IgD-negative memory B cell (primary cell): Measurements from ENCODE around the gene EPO. TPM values are rescaled to one million over a fixed set of nuclear protein-coding genes. Genes with fewer than 3 reads are reported as not detected.

ENCODE experiments used
- H3K27ac Mint-ChIP-seq, 3 donors: one replicate each; pipeline ENCODE4 v1.8.0; 2020 to 2022; ENCODE audit warnings: mild to moderate bottlenecking in 3 of 3, mixed read lengths in 3 of 3, moderate library complexity in 1 of 3
- H3K27me3 Mint-ChIP-seq: one replicate; pipeline ENCODE4 v1.8.0; 2021; ENCODE audit warnings: mixed read lengths
- H3K36me3 Mint-ChIP-seq: one replicate; pipeline ENCODE4 v1.8.0; 2020; ENCODE audit warnings: mild to moderate bottlenecking, mixed read lengths
- H3K4me1 Mint-ChIP-seq, 3 donors: one replicate each; pipeline ENCODE4 v1.8.0; 2020 to 2022; ENCODE audit warnings: mixed read lengths in 3 of 3, mild to moderate bottlenecking in 1 of 3
- H3K4me3 Mint-ChIP-seq, 4 donors: one replicate each; pipeline ENCODE4 v1.8.0; 2020 to 2022; ENCODE audit warnings: mild to moderate bottlenecking in 4 of 4, mixed read lengths in 4 of 4, moderate library complexity in 3 of 4
- H3K9me3 Mint-ChIP-seq, 3 donors: one replicate each; pipeline ENCODE4 v1.8.0; 2020 to 2021; ENCODE audit warnings: mixed read lengths in 3 of 3, mild to moderate bottlenecking in 1 of 3
- polyA plus RNA-seq: library from polyadenylated mRNA; unstranded; fragments of 300-500 nt; fragmentation: Illumina TruSeq; gene quantifications from one replicate; pipeline ENCODE4 v1.2.3, GENCODE V29; 2021

The EPO gene
- polyA plus RNA-seq, 1 donor from 2014 or later: not detected

DNA sequence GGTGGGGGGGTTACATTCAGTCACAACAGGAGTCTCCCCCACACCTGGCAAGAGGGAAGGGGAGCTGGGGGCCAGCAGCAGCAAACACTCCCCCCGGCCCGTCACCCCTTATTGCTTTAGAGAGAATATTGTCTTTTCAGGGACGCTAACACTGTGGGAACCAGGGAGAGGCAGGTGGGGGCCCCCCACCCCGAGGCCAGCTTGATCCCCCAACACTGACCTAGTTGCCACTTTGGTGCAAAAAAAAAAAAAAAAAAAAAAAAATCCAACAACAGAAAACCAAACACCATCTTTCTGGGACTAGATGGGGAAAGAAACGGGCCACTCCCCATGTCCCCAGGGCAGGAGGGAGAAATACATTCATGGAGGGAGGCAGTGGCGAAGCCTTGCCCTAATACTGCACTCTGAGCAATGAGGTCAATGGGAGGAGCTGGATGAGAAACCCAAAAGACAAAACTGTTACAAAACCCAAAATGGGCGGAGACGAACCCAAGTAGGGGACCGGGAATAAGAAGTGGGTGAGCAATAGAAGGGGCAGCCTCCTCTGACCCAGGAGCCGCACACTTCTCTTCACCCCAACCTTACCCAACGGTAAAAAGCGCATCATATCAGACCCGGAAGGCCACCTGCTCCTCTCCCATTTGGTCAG lies 40.2 kb upstream of the EPO start:
- no peaks in the 10 kb centered on the region for H3K9me3 Mint-ChIP-seq
- H3K27me3 Mint-ChIP-seq: no peaks in the 10 kb centered on the region
- H3K4me3 Mint-ChIP-seq: peak overlapping the region in 1 of 4 donors; percentile 57
- peak overlapping the region in 1 of 3 donors; percentile 45 for H3K27ac Mint-ChIP-seq
- peaks cover 0 to 5% (median 2%) of the 10 kb centered on the region in 3 donors for H3K4me1 Mint-ChIP-seq
- H3K36me3 Mint-ChIP-seq: no peaks in the 10 kb centered on the region

DNA sequence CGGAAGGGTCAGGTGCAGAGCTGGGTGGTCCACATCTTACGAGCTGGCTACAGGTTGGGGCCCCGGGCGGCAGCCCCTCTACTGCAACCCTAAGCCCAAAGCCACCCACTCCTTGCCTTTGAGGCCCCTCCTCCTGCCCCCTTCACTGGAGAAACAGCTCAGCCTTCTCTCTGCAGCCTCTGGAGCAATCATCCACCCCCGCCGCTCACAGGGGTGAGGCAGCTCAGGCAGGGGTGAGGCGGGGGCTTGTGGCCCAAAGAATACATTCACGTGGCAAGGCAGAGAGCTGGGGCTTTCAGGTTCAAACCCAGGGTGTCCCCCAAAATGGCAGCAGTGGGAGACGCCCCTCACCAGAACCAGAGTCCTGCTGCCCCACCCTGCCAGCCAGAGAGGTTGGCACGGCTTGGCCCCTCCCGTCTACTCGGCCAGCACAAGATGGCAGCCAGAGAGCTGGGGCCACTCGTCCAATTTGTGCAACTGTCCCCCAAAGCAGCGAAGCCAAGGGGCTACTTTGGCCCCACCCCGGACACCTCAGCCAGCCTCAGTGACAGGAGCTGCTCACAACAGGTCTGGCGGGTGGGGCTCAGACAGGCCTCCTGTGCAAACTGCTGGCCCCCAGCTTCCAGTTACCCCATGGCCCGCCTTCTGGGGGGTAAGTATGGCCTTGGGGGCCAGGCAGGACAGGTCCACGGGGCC lies 39.5 kb upstream of the EPO start:
- Mint-ChIP-seq H3K4me1 (peaks cover 0 to 5% (median 2%) of the 10 kb centered on the region in 3 donors), H3K36me3 (no peaks in the 10 kb centered on the region), H3K4me3 (peak overlapping the region in 1 of 4 donors; percentile 57), H3K9me3 (no peaks in the 10 kb centered on the region), H3K27ac (peak overlapping the region in 1 of 3 donors; percentile 45), H3K27me3 (no peaks in the 10 kb centered on the region)

DNA sequence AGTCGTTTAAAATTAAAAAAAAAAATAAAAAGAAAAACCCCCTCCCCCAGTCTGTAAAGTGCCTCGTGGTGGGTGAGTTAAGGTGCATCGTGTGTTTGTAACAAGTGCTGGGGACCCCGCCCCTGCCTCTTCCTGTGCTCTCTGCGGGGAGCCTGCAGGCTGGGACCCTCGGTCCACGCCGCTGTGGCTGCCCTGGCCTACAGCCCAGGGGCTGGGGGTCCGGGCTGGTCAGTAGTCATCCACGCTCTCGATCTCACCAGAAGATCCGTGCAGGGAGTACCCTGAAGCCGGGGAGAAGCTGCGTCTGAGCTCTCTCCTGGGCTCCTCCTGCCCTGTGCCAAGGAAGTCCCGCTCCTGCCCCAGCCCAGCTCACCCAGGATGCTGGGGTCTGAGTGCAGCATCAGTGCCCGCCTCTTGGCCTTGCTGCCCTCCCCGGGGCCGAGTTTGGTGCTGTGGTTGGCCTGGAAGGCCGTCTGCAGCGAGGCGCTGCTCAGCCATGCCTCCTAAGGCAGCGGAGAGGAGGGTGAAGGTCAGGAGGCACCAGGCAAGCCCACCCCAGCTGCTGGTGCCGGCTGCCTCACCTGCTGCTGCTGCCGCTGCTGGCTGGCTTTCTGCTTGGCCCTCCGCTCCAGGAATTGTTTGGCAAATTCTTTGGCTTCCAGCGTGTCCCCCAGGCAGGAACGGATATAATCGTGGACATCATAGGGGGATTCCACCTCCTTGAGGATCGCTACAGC lies 38.6 kb upstream of the EPO start:
- peak overlapping the region in 1 of 3 donors; percentile 39 for H3K27ac Mint-ChIP-seq
- H3K4me1 Mint-ChIP-seq: peaks cover 0 to 5% (median 2%) of the 10 kb centered on the region in 3 donors
- H3K4me3 Mint-ChIP-seq: no peak overlapping the region
- no peaks in the 10 kb centered on the region for H3K27me3 Mint-ChIP-seq
- no peaks in the 10 kb centered on the region for H3K36me3 Mint-ChIP-seq
- H3K9me3 Mint-ChIP-seq: no peaks in the 10 kb centered on the region

DNA sequence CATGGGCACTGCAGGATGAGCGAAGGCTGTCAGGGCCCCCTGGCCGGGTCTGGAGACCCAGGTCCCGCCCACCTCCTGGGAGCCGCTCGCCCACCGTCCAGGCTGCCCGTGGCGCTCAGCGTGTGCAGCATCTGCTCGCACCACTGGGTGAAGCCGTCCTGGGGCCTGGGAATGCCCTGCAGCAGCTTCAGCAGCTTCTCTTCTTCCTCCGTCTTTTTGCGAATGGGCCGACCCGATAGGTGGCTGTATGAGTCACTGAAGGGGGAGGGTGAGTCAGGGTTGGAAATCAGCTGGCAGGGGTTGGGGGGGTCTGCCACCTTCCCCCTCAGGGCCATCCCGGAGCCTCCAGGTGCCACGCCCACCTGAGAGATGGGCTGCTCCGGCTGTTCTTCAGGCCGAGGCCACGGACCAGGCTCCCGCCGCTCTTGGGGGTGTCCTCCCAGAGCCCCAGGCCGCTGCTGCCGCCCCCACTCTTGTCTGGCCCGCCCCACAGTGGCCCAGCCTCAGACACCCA lies 38.0 kb upstream of the EPO start:
- no peaks in the 10 kb centered on the region for H3K9me3 Mint-ChIP-seq
- H3K4me3 Mint-ChIP-seq: no peak overlapping the region
- no peaks in the 10 kb centered on the region for H3K36me3 Mint-ChIP-seq
- H3K27ac Mint-ChIP-seq: no peak overlapping the region
- H3K27me3 Mint-ChIP-seq: no peaks in the 10 kb centered on the region
- H3K4me1 Mint-ChIP-seq: peaks cover 0 to 5% (median 2%) of the 10 kb centered on the region in 3 donors

DNA sequence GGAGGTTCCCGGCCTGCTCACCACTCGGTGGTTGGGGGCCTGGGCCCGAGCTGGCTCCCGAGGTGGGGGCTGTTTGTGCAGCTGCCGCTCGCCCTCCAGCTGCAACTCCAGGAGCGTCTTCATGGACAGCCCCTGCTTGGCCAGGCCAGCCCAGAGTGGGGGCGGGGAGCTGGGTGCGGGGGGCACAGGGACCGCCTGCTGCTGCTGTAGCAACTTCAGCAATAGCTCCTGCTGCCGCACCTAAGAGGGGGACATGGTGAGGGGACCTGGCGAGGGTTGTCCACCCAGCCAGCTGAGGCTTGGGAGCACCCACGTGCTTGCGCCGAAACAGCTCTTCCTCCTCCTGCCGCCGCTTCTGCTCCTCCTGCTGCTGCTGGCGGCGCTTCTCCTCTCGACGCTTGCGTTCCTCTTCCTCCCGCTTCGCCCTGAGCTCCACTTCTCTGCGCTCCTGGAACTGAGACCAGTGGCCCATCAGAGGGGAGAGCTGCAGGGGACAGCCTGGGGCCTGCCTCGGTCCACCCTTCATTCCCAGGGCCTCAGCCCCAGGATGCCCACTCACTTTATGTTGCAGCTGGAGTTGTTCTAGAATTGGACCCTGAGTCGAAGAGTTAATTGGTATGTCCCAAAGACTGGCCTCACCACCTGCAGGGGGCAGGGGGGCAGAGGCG lies 37.1 kb upstream of the EPO start:
- Mint-ChIP-seq H3K9me3 (no peaks in the 10 kb centered on the region), H3K36me3 (no peaks in the 10 kb centered on the region), H3K4me3 (peak overlapping the region in 1 of 4 donors; percentile 52), H3K4me1 (peaks cover 0 to 2% (median 0%) of the 10 kb centered on the region in 3 donors), H3K27ac (no peak overlapping the region), H3K27me3 (no peaks in the 10 kb centered on the region)

DNA sequence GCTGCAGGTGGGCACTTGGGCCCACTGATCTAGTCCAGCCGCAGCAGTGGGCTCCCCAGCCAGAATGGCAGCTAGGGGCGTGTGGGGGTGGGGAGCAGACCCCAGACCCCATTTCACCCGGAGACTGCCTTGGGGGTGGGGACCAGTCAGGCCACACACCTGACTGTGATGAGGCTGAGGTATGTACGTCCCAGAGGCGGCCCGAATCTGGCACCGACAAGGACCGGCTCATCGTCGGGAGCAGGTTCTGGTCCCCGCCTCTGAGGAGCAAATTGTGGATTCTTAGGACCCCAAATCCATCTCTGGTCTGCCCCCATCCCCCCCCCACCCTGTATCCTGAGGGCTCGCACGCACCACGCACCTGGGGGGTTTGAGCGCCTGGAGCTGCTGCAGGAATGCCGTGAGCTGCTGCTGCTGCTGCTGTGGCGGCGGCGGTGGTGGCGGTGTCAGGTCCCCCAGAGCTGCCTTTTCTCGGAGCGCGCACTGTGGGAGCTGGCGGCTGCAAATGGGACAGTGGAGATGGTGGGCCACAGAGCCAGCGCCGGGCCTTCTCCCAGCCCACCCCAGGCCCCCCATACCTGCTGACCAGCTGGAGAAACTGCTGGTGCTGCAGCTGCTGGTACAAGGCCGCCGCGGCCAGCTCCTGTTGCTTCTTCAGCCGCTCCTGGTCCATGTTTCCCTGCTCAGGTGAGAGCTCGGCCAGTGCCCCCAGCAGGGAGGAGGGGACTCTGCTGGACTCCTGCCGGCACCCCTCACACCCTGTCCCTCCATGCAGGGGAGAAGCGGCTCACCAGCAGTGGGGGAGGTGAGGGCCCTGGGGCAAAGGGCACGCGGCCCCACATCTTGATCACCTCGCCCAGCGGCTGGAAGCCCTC lies 36.4 kb upstream of the EPO start:
- Mint-ChIP-seq H3K27me3 (no peaks in the 10 kb centered on the region), H3K27ac (no peak overlapping the region), H3K4me3 (no peak overlapping the region), H3K4me1 (no peaks in the 10 kb centered on the region), H3K9me3 (no peaks in the 10 kb centered on the region), H3K36me3 (no peaks in the 10 kb centered on the region)

DNA sequence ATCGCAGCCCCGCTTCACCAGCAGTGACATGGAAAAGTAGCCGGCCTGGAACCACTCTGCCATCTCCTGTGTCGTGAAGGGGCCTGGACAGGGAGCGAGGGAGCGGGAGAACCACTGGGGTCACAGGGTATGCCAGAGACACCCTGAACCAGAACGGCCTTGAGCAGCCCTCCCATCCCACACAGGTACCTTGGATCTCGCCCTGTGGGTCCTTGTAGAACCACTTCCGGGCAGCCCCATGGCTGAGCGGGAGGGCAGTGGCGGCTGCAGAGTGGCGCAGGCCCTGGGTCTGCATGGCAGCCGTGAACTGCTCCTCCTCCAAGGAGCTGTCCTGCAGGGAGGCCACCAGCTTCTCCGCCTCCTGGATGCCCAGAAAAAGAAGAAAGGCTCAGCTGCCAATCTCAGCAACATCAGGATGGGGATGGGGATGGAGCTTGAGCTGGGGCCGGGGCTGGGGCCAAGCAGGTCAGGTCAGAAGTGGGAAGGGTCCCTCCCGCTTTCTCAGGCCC lies 35.7 kb upstream of the EPO start:
- Mint-ChIP-seq H3K4me1 (peaks cover 0 to 1% (median 1%) of the 10 kb centered on the region in 3 donors), H3K27me3 (no peaks in the 10 kb centered on the region), H3K4me3 (no peak overlapping the region), H3K36me3 (no peaks in the 10 kb centered on the region), H3K9me3 (no peaks in the 10 kb centered on the region), H3K27ac (no peak overlapping the region)

DNA sequence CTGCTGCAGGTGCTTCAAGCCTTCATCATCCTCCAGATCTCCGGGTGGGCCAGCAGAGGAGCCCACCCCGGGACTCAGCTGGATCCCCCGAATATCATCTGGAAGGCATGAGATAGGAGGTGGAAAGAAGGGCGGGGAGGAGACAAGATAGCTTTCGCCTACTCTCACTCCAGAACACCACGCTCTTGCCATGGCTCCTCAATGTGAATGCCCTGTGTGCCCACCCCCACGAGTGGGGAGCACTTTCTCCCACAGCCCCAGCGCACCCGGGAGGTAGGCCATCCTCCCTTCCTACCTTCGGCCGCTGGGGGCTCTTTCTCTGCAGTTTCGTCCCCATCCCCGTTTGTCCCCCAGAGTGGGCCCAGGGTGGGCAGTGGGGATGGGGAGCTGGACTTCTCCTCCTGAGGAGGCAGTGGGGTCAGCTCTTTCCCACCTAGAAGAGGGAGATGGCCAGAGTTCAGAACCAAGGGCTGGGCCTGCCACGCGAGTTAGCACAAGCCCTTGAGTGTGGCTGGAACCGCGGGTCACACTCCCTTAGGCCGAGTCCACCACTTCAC lies 35.1 kb upstream of the EPO start:
- Mint-ChIP-seq H3K27ac (peak overlapping the region in 1 of 3 donors; percentile 32), H3K4me3 (peak overlapping the region in 1 of 4 donors; percentile 40), H3K9me3 (no peaks in the 10 kb centered on the region), H3K27me3 (no peaks in the 10 kb centered on the region), H3K36me3 (no peaks in the 10 kb centered on the region), H3K4me1 (peaks cover 0 to 6% (median 1%) of the 10 kb centered on the region in 3 donors)

DNA sequence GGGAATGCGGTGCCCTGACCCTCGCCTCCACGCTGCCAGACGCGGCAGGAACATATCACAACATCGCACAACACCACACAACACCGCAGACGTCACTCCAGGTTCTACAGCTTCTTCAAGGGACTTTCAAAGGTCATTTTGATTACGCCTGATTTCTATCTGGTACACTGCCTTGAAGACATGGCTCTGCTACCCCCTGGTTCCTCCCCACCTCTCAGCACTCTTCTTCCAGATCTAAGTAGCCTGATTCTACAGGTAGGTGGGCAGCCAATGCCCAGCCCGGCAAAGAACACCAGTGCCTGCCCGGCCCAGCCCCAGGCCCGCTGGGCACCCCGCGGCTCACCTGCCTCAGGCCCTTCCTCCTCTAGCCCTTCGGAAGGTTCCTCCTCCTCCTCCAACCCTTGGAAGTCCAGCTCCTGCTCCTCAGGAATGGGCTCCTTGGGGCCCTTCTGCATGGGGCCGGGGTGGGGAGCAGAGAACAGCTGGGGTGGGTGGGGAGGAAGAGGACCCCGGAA lies 34.6 kb upstream of the EPO start:
- no peaks in the 10 kb centered on the region for H3K9me3 Mint-ChIP-seq
- H3K27ac Mint-ChIP-seq: peak overlapping the region in 1 of 3 donors; percentile 32
- H3K27me3 Mint-ChIP-seq: no peaks in the 10 kb centered on the region
- H3K4me1 Mint-ChIP-seq: peaks cover 0 to 7% (median 1%) of the 10 kb centered on the region in 3 donors
- H3K4me3 Mint-ChIP-seq: peak overlapping the region in 1 of 4 donors; percentile 40
- no peaks in the 10 kb centered on the region for H3K36me3 Mint-ChIP-seq

DNA sequence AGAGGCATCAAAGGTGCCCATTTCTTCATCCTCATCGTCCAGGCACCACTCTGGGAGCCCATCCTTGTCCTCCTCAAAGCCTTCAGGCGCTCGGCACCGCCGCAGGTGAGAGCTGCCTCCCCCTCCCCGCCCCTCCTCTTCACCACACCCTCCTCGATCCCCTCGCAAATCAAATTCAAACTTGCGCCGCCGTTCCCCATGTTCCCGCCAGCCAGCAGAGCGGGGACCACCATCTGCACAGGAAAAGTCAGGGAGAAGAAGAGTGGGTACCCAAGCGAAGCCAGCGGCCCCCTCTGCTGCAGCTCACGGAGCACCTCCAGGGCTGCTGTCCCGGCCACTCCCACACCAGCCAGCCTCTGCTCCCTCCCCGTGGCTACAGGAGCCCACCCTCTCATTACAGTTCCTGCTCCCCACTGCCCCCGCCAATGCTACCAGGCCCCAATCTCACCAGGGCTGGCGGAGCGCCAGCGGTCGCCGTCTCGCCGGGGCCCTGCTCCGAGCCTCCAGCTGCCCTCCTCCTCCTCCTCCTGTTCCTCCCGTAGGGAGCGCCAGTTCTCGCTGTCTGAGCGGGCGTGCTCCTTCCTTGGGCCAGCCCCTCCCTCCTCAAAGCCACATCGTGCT lies 34.0 kb upstream of the EPO start:
- H3K4me3 Mint-ChIP-seq: no peak overlapping the region
- peaks cover 0 to 7% (median 1%) of the 10 kb centered on the region in 3 donors for H3K4me1 Mint-ChIP-seq
- no peaks in the 10 kb centered on the region for H3K9me3 Mint-ChIP-seq
- H3K27me3 Mint-ChIP-seq: no peaks in the 10 kb centered on the region
- no peaks in the 10 kb centered on the region for H3K36me3 Mint-ChIP-seq
- H3K27ac Mint-ChIP-seq: no peak overlapping the region

DNA sequence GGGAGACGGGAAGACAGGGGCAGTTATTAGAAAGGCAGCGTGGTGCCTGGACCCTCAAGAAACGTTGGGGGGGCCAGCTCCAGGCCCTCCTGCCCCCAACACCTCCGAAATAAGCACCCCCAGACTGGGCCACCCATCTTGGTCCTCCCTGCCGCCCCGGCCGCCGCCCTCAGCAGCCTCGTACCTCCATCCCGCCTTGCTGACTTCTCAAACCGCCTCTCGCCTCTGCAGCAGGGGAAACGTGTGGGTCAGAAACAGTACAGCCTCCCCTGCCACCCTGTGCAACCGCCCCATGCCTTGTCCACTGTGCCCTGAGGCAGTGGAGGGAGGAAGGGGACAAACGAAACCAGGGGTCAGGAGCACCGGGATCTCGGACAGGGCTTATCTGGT lies 33.5 kb upstream of the EPO start:
- Mint-ChIP-seq H3K27ac (no peak overlapping the region), H3K4me3 (no peak overlapping the region), H3K4me1 (peaks cover 4 to 10% (median 5%) of the 10 kb centered on the region in 3 donors), H3K9me3 (no peaks in the 10 kb centered on the region), H3K27me3 (no peaks in the 10 kb centered on the region), H3K36me3 (no peaks in the 10 kb centered on the region)

DNA sequence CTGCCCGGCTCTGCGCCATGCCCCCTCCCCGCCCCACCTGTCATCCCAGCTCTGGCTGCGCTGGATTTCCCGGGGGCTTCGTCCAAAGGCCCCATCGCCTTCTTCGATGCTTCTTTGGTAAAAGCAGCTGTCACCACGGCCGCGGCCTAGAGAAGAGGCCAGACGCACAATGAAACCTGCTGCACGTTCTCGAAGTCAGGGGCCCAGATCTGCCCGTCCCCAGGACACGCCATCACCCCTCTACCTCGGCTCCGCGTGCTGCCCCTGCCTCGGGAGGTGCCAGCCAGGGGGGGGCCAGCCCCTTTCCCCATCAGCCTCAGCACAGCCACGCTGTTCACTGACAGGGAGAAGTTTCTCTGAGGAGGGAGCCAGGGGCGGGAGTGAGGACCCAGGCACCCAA lies 33.0 kb upstream of the EPO start:
- Mint-ChIP-seq H3K4me1 (peaks cover 8 to 13% (median 9%) of the 10 kb centered on the region in 3 donors), H3K9me3 (no peaks in the 10 kb centered on the region), H3K27ac (no peak overlapping the region), H3K4me3 (no peak overlapping the region), H3K27me3 (no peaks in the 10 kb centered on the region), H3K36me3 (no peaks in the 10 kb centered on the region)

DNA sequence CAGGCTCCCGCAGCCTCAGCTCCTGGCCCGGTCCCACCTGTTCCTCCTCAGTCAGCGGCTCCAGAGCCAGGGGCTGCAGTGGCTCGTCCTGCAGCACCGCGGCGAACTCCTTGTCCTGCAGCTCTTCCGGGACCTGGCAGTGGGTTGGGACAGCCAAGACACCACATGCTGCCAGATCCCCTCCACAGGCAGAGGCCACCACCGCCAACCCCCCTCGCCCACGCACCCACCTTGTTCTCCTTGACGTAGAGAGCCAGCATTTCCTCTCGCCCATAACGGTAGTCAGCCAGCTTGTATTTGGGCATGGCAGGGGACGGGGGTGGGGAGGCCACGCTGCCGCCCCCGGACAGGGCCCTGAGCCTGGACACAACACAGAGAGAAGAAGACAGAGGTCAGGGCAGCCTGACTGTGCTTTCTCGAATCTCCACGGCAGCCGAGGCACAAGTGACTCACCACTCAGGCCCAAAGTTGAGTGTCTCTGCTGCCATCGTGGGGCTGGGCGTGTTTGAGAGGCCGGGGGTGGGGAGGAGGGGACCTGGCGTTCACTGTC lies 32.4 kb upstream of the EPO start:
- no peak overlapping the region for H3K27ac Mint-ChIP-seq

More for the DNA sequence above, 32.4 kb upstream of the EPO start:
- H3K4me1 Mint-ChIP-seq: peaks cover 12 to 19% (median 15%) of the 10 kb centered on the region in 3 donors
- no peaks in the 10 kb centered on the region for H3K9me3 Mint-ChIP-seq
- H3K27me3 Mint-ChIP-seq: no peaks in the 10 kb centered on the region
- H3K4me3 Mint-ChIP-seq: no peak overlapping the region
- H3K36me3 Mint-ChIP-seq: no peaks in the 10 kb centered on the region
